Measurements from ENCODE around the gene UGT1A4. TPM values are rescaled to one million over a fixed set of nuclear protein-coding genes. Genes with fewer than 3 reads are reported as not detected.

Gene UGT1A4
- polyA plus RNA-seq, 3 donors: not detected

DNA sequence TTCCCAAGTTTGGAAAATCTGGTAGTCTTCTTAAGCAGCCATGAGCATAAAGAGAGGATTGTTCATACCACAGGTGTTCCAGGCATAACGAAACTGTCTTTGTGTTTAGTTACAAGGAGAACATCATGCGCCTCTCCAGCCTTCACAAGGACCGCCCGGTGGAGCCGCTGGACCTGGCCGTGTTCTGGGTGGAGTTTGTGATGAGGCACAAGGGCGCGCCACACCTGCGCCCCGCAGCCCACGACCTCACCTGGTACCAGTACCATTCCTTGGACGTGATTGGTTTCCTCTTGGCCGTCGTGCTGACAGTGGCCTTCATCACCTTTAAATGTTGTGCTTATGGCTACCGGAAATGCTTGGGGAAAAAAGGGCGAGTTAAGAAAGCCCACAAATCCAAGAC lies 53.6 kb downstream of the UGT1A4 start:
- Histone ChIP-seq H3K27me3 (ENCODE audit: control insufficient read depth in 2 of 2, insufficient read depth in 2 of 2, low read length in 2 of 2) (no peaks in the 10 kb centered on the region), H2AFZ (ENCODE audit: insufficient read depth, low read depth, low read length, poor library complexity, severe bottlenecking) (no peak overlapping the region), H3K9me3 (replicated peaks in 1 of 2; ENCODE audit: control insufficient read depth in 1 of 2, insufficient read depth in 1 of 2, low read length in 2 of 2) (peaks cover 13 to 19% of the 10 kb centered on the region in 2 donors), H3K4me2 (replicated peaks; ENCODE audit: extremely low read depth, low read length, poor library complexity, severe bottlenecking) (no peak overlapping the region), H3K79me2 (ENCODE audit: insufficient read depth, low read length) (no peaks in the 10 kb centered on the region), H3K36me3 (replicated peaks in 1 of 2; ENCODE audit: control insufficient read depth in 1 of 2, insufficient read depth in 2 of 2, low read length in 2 of 2) (no peaks in the 10 kb centered on the region), H3K27ac (ENCODE audit: low read depth in 1 of 2, low read length in 2 of 2) (no peak overlapping the region), H3K9ac (ENCODE audit: insufficient read depth, low read length, poor library complexity, severe bottlenecking) (no peak overlapping the region), H4K20me1 (ENCODE audit: insufficient read depth, low read length) (no peaks in the 10 kb centered on the region), H3K4me3 (replicated peaks in 1 of 3; ENCODE audit: low read depth in 2 of 3, low read length in 3 of 3) (no peak overlapping the region), H3K4me1 (ENCODE audit: control insufficient read depth in 1 of 2, insufficient read depth in 2 of 2, low read length in 2 of 2) (no peaks in the 10 kb centered on the region)
- TF ChIP-seq CTCF (IDR thresholded peaks at IDR 0.05): no peak
- no peak overlapping the region for H3K4me3 Mint-ChIP-seq
- no peak overlapping the region for H3K27ac Mint-ChIP-seq
- peaks cover 7 to 20% (median 14%) of the 10 kb centered on the region in 7 donors for H3K9me3 Mint-ChIP-seq
- no peak for DNase-seq
- H3K4me1 Mint-ChIP-seq: no peaks in the 10 kb centered on the region
- H3K27me3 Mint-ChIP-seq (ENCODE audit: low read depth in 3 of 3): peaks cover 4 to 6% (median 4%) of the 10 kb centered on the region in 3 donors
- WGBS (ENCODE audit: insufficient coverage): 95% methylated on average over 14 of the region's 16 CpGs
- H3K36me3 Mint-ChIP-seq: no peaks in the 10 kb centered on the region
- intact Hi-C loops (cut with micrococcal nuclease): no loop called here

- no peaks in the 10 kb centered on the region for H3K79me2 ChIP-seq (ENCODE audit: insufficient read depth, low read length)
- Mint-ChIP-seq H3K27me3 (ENCODE audit: low read depth in 3 of 3) (peaks cover 4 to 6% (median 4%) of the 10 kb centered on the region in 3 donors), H3K4me3 (peak overlapping the region in 1 of 2 donors; percentile 1), H3K9me3 (peaks cover 7 to 23% (median 16%) of the 10 kb centered on the region in 7 donors), H3K4me1 (no peaks in the 10 kb centered on the region), H3K27ac (no peak overlapping the region), H3K36me3 (no peaks in the 10 kb centered on the region)
- intact Hi-C loops (cut with micrococcal nuclease): no loop called here
- no peaks in the 10 kb centered on the region for H4K20me1 ChIP-seq (ENCODE audit: insufficient read depth, low read length)
- 74% methylated on average over 3 of the region's 5 CpGs for WGBS (ENCODE audit: insufficient coverage)
- H3K27ac ChIP-seq (ENCODE audit: low read depth in 1 of 2, low read length in 2 of 2): no peak overlapping the region
- H3K4me2 ChIP-seq (replicated peaks; ENCODE audit: extremely low read depth, low read length, poor library complexity, severe bottlenecking): no peak overlapping the region
- no peaks in the 10 kb centered on the region for H3K27me3 ChIP-seq (ENCODE audit: control insufficient read depth in 2 of 2, insufficient read depth in 2 of 2, low read length in 2 of 2)
- H3K4me3 ChIP-seq (replicated peaks in 1 of 3; ENCODE audit: low read depth in 2 of 3, low read length in 3 of 3): no peak overlapping the region
- TF ChIP-seq CTCF (IDR thresholded peaks at IDR 0.05): no peak
- H3K36me3 ChIP-seq (replicated peaks in 1 of 2; ENCODE audit: control insufficient read depth in 1 of 2, insufficient read depth in 2 of 2, low read length in 2 of 2): no peaks in the 10 kb centered on the region
- no peak overlapping the region for H3K9ac ChIP-seq (ENCODE audit: insufficient read depth, low read length, poor library complexity, severe bottlenecking)
- H3K4me1 ChIP-seq (ENCODE audit: control insufficient read depth in 1 of 2, insufficient read depth in 2 of 2, low read length in 2 of 2): no peaks in the 10 kb centered on the region
- no peak for DNase-seq
- H2AFZ ChIP-seq (ENCODE audit: insufficient read depth, low read depth, low read length, poor library complexity, severe bottlenecking): no peak overlapping the region
- peaks cover 14 to 19% of the 10 kb centered on the region in 2 donors for H3K9me3 ChIP-seq (replicated peaks in 1 of 2; ENCODE audit: control insufficient read depth in 1 of 2, insufficient read depth in 1 of 2, low read length in 2 of 2)
These were observed 54.0 kb downstream of the UGT1A4 start for GRCh38 chr2:233772583-233772982.

Measured in CD14-positive monocyte (primary cell).